Hepatocyte (in vitro differentiated cells): ENCODE results near the gene NKAPL. TPM values are rescaled to one million over a fixed set of nuclear protein-coding genes. Genes with fewer than 3 reads are reported as not detected.

Experiments
- DNase-seq: peaks from one replicate; pipeline ENCODE4 v3.0.0-alpha.2; 2016; ENCODE audit warnings: low spot score
- H2AFZ ChIP-seq: fragments of 200-600 bp; sonication (generic); 2 replicates; pipeline ENCODE4 v1.6.0; 2016; ENCODE audit warnings: antibody characterized with exemption, mild to moderate bottlenecking
- H3K27ac ChIP-seq: fragments of 200-600 bp; sonication (generic); 2 replicates; pipeline ENCODE4 v1.5.1; 2016; ENCODE audit warnings: mild to moderate bottlenecking
- H3K27me3 ChIP-seq: fragments of 200-600 bp; sonication (generic); 2 replicates; pipeline ENCODE4 v1.6.1; 2016
- H3K36me3 ChIP-seq: fragments of 200-600 bp; sonication (generic); replicated peaks from 2 replicates; pipeline ENCODE4 v1.5.1; 2016; ENCODE audit warnings: low read depth; ENCODE audit not compliant: insufficient read depth
- H3K4me1 ChIP-seq: fragments of 200-600 bp; sonication (generic); 2 replicates; pipeline ENCODE4 v1.5.1; 2016; ENCODE audit warnings: mild to moderate bottlenecking, moderate library complexity; ENCODE audit not compliant: insufficient read depth
- H3K4me2 ChIP-seq: fragments of 200-600 bp; sonication (generic); 2 replicates; pipeline ENCODE4 v1.6.0; 2016
- H3K4me3 ChIP-seq: fragments of 200-600 bp; sonication (generic); 2 replicates; pipeline ENCODE4 v1.5.1; 2016; ENCODE audit warnings: mild to moderate bottlenecking
- H3K79me2 ChIP-seq: fragments of 200-600 bp; sonication (generic); 2 replicates; pipeline ENCODE4 v1.6.0; 2017; ENCODE audit warnings: mild to moderate bottlenecking
- H3K9me2 ChIP-seq: fragments of 200-600 bp; sonication (generic); replicated peaks from 2 replicates; pipeline ENCODE4 v1.6.0; 2017; ENCODE audit warnings: mild to moderate bottlenecking; ENCODE audit not compliant: insufficient read depth
- H3K9me3 ChIP-seq: fragments of 200-600 bp; sonication (generic); 2 replicates; pipeline ENCODE4 v1.5.1; 2016; ENCODE audit warnings: low read depth, mild to moderate bottlenecking
- H4K20me1 ChIP-seq: fragments of 200-600 bp; sonication (generic); 2 replicates; pipeline ENCODE4 v1.6.0; 2016; ENCODE audit warnings: mild to moderate bottlenecking; ENCODE audit not compliant: insufficient read depth, poor library complexity, severe bottlenecking
- CTCF ChIP-seq: fragments of 200-600 bp; sonication (generic); IDR thresholded peaks from 2 replicates; pipeline ENCODE4 v1.5.1; 2016; ENCODE audit warnings: antibody characterized with exemption, mild to moderate bottlenecking; ENCODE audit not compliant: poor library complexity
- EZH2 ChIP-seq: fragments of 200-600 bp; sonication (generic); IDR thresholded peaks from 2 replicates; pipeline ENCODE4 v1.6.1; 2016; ENCODE audit warnings: antibody characterized with exemption, mild to moderate bottlenecking, borderline replicate concordance
- EZH2phosphoT487 ChIP-seq: fragments of 200-600 bp; sonication (generic); IDR thresholded peaks from one replicate; pipeline ENCODE4 v1.6.1; 2018; ENCODE audit warnings: antibody characterized with exemption, mild to moderate bottlenecking, low read depth, moderate library complexity; ENCODE audit not compliant: unreplicated experiment, severe bottlenecking
- WGBS: methylation state at CpG from one replicate; pipeline ENCODE4 v1.1.6; 2016; ENCODE audit warnings: low lambda C conversion rate; ENCODE audit errors: missing lambda C conversion rate; 5-methylcytosine and 5-hydroxymethylcytosine counted together
- polyA plus RNA-seq: library from polyadenylated mRNA; unstranded; fragments of >200 nt; fragmentation: Nextera tagmentation; extraction: Ambion mirVana; gene quantifications from 2 replicates; pipeline ENCODE4 v1.2.1, GENCODE V29; 2016
- total RNA-seq: library from RNA; depleted of rRNA; stranded (reverse); fragments of >200 nt; gene quantifications from 2 replicates; pipeline ENCODE4 v1.2.3, GENCODE V29; 2014

NKAPL gene
- total and polyA plus RNA-seq, 2 experiments from 2014 or later, result 0.17 TPM; not detected in 1

- peak overlapping the region; percentile 78 for H2AFZ ChIP-seq
Observed at GRCh38 chr6:28224131-28225055, 34.7 kb upstream of the NKAPL start.

DNA sequence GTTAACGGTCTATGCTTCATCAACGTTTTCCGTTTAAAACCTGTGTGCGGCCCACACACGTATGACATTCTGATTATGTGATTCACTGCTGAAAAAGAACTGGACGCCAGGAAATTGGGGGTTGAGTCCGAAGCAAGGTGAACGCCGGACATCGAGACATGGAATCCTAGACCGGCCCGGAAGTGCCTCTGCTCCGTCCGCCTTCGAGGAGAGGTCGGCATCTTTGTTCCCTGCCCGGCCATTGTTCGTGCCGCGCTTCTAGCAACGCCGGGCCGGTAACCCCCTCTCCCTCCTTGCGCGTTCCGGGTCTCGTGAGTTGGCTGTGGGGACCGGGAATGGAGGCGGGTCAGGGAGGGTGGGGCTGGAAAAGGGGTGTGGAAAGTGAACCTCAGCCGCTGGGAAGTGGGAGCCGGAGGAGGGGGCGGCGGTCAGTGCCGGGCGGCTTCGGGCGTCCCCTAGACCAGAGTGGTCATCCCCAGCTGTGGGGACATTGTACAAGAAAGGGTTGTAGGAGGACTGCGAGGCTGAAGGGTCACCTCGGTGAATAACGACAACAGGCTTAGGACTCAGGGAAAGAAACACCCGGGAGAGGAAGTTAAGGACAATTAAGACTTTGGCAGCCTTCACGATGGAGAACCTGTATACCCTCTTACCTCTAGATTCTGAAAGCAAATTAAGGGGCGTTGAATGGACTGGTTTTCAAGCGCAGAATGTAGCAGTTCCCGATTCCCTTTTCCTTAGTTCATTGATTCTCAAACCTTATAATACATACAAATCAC is 33.9 kb upstream of the NKAPL start, which contains the start of gene ZSCAN9:
Gene ZSCAN9, plus strand, starts transcription at position 220 of the 779 bp plus-strand sequence. CDS start 1,810 bp downstream, outside the sequence.
- 2% methylated on average over 38 of the region's 45 CpGs for WGBS
- H3K4me2 ChIP-seq, result peak within 1 kb of the TSS; percentile 70
- TF ChIP-seq EZH2phosphoT487 (no peak), CTCF (no peak), EZH2 (no peak)

More at GRCh38 chr6:28224131-28225055, 34.7 kb upstream of the NKAPL start:
- Histone ChIP-seq H4K20me1 (no peaks in the 10 kb centered on the region), H3K4me1 (no peaks in the 10 kb centered on the region), H3K36me3 (no peaks in the 10 kb centered on the region), H3K4me2 (peak overlapping the region; percentile 70), H3K27me3 (peaks cover 6% of the 10 kb centered on the region), H3K9me2 (no peaks in the 10 kb centered on the region), H3K9me3 (no peaks in the 10 kb centered on the region), H3K4me3 (peak overlapping the region; percentile 67), H3K27ac (peak overlapping the region; percentile 76), H3K79me2 (peaks cover 8% of the 10 kb centered on the region)
- TF ChIP-seq CTCF, result no peak
- no peak for TF ChIP-seq EZH2phosphoT487
- TF ChIP-seq EZH2, result no peak
- DNase-seq, result no peak
- 59% methylated on average over 9 of the region's 9 CpGs for WGBS

GRCh38 chr6:28226460-28226859 is 32.6 kb upstream of the NKAPL start:
- peaks cover 8% of the 10 kb centered on the region for H3K79me2 ChIP-seq
- H4K20me1 ChIP-seq, result no peaks in the 10 kb centered on the region
- H3K4me2 ChIP-seq, result peak overlapping the region; percentile 70
- no peaks in the 10 kb centered on the region for H3K9me3 ChIP-seq
- no peak overlapping the region for H3K27ac ChIP-seq
- TF ChIP-seq CTCF (no peak), EZH2 (no peak), EZH2phosphoT487 (no peak)
- H3K4me1 ChIP-seq, result no peaks in the 10 kb centered on the region
- no peak for DNase-seq
- 85% methylated on average over 2 of the region's 2 CpGs for WGBS
- H3K27me3 ChIP-seq, result peaks cover 6% of the 10 kb centered on the region
- H3K4me3 ChIP-seq, result no peak overlapping the region
- no peaks in the 10 kb centered on the region for H3K9me2 ChIP-seq
- no peak overlapping the region for H2AFZ ChIP-seq
- no peaks in the 10 kb centered on the region for H3K36me3 ChIP-seq

More for the DNA sequence above, 33.9 kb upstream of the NKAPL start, which contains the start of gene ZSCAN9:
- Histone ChIP-seq H3K4me3 (peak within 1 kb of the TSS; percentile 67), H4K20me1 (no peaks in the 10 kb centered on the region), H3K9me2 (no peaks in the 10 kb centered on the region), H3K27ac (peak within 1 kb of the TSS; percentile 76), H2AFZ (peak within 1 kb of the TSS; percentile 78), H3K9me3 (no peaks in the 10 kb centered on the region), H3K4me1 (no peaks in the 10 kb centered on the region), H3K79me2 (peaks cover 8% of the 10 kb centered on the region), H3K36me3 (no peaks in the 10 kb centered on the region), H3K27me3 (peaks cover 6% of the 10 kb centered on the region)
- DNase-seq, result peak; percentile 93
